ENCODE data around the gene CEP85L.
A peak's percentile ranks its signal among the peaks of the same experiment; 100 is the strongest.

CEP85L gene

DNA sequence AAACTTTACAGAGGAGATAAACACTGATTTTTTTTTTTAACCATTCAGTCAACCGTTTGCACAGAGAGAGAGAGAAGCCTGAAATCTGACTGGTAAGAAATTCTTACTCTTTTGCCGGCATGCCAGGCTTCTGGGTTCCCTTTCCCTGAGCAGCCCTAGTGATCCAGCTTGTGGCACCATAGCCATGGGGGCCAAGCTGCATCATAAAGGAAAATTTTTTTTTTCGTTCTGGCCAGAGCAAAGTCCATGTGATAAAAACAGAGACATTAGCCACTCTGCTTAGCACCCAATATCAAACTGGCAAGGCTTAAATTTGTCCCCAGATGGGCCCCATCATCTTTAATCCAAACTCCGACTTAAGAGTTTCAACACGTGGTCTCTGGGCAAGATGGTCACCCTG, 44.5 kb downstream of the CEP85L start:
- peaks cover 32% of the 10 kb centered on the region for H3K36me3 Mint-ChIP-seq
- H3K4me3 Mint-ChIP-seq: no peak overlapping the region
- no peak overlapping the region for H3K27ac Mint-ChIP-seq
- H3K9me3 Mint-ChIP-seq: peaks cover 3% of the 10 kb centered on the region
- no peaks in the 10 kb centered on the region for H3K27me3 Mint-ChIP-seq
- H3K4me1 Mint-ChIP-seq: peaks cover 58% of the 10 kb centered on the region

GRCh38 chr6:118606268-118606667, 45.1 kb downstream of the CEP85L start:
- H3K9me3 Mint-ChIP-seq: no peaks in the 10 kb centered on the region
- H3K27me3 Mint-ChIP-seq: no peaks in the 10 kb centered on the region
- H3K36me3 Mint-ChIP-seq: peaks cover 31% of the 10 kb centered on the region
- peak overlapping the region; percentile 16 for H3K27ac Mint-ChIP-seq
- H3K4me3 Mint-ChIP-seq: no peak overlapping the region
- peaks cover 54% of the 10 kb centered on the region for H3K4me1 Mint-ChIP-seq

- Mint-ChIP-seq H3K27ac (no peak overlapping the region), H3K4me3 (no peak overlapping the region), H3K36me3 (peaks cover 22% of the 10 kb centered on the region), H3K4me1 (peaks cover 44% of the 10 kb centered on the region), H3K9me3 (no peaks in the 10 kb centered on the region), H3K27me3 (no peaks in the 10 kb centered on the region)
Measured at GRCh38 chr6:118603372-118603771, 48.0 kb downstream of the CEP85L start.

DNA sequence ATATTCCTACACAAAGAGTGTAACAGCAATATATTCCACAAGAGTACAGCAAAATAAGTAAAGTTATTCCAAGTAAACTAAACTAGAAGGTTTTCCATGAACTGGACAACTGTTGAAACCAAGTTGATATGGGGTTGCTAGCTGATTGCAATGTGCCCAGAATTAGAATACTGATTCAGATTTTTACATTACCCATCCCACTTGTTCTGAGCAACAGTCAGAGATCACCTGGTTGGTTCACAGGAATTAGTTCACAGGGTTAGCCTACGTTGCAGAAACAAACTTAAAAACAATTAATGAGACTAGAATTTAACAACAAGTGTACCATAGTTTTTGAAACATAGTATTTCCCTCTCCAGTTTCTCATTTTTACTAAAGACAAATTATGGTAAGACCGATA, 49.1 kb downstream of the CEP85L start:
- Mint-ChIP-seq H3K27me3 (no peaks in the 10 kb centered on the region), H3K36me3 (peaks cover 25% of the 10 kb centered on the region), H3K27ac (no peak overlapping the region), H3K4me3 (no peak overlapping the region), H3K9me3 (peaks cover 2% of the 10 kb centered on the region), H3K4me1 (peaks cover 47% of the 10 kb centered on the region)

DNA sequence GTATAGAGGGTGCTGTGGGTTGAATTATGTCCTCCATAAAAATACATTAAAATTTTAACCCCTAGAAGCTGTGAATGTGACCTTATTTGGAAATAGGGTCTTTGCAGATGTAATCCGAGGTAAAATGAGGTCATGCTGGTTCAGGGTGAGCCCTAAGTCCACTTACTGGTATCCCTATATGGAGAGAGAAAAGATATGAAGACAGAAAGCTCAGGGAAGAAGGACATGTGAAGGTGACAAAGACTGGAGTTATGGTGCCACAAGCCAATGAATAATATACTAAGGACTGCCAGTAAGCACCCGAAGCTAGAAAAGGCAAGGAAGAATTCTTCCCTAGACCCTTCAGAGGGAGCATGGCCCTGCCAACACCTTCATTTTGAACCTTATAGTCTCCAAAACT, 53.1 kb downstream of the CEP85L start:
- Mint-ChIP-seq H3K27me3 (no peaks in the 10 kb centered on the region), H3K9me3 (peaks cover 10% of the 10 kb centered on the region), H3K4me3 (no peak overlapping the region), H3K4me1 (peaks cover 66% of the 10 kb centered on the region), H3K27ac (peak overlapping the region; percentile 57), H3K36me3 (peaks cover 31% of the 10 kb centered on the region)

DNA sequence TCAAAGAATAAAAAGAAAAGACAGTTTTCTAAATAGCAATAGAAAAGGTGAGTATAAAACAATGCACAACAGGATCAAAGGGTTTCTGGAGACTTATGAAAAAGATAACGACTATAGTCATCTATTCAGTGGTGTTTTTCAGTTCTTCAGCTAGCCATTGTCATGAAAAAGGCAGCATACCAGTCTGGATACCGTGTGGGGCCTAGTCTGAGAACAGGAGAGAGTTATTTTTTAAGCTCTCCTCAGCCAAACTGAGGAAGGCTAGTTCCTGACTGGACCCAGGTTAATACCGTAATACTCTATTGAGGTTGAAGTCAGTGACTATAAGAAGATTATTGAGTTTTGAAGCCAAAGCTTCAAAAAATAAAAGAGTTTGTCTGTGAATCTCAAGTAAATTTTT, 53.8 kb downstream of the CEP85L start:
- H3K4me1 Mint-ChIP-seq: peaks cover 72% of the 10 kb centered on the region
- H3K27me3 Mint-ChIP-seq: no peaks in the 10 kb centered on the region
- H3K4me3 Mint-ChIP-seq: no peak overlapping the region
- H3K36me3 Mint-ChIP-seq: peaks cover 30% of the 10 kb centered on the region
- H3K27ac Mint-ChIP-seq: peak overlapping the region; percentile 12
- H3K9me3 Mint-ChIP-seq: peaks cover 10% of the 10 kb centered on the region

GRCh38 chr6:118596774-118597320, 54.5 kb downstream of the CEP85L start:
- peak overlapping the region; percentile 97 for H3K27ac Mint-ChIP-seq

DNA sequence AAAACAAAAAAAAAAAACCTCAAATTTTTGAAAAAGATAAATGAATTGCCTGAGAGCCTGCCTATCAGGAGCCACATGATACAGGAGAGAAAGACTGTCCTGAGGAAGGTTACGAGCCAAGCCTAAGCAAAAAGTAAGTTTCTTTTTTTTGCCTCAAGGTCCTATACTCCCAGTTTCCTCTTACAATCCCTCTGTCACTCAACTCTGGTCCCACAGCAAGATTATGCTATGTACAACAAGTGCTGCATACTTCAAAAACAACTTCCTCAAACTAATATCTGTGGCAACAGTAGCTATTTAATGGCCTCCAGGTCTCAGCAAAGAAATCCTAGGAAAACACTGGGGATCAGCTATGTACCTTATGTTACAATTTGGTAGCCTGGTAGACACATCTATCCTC, 56.5 kb downstream of the CEP85L start:
- H3K4me1 Mint-ChIP-seq: peaks cover 86% of the 10 kb centered on the region
- no peak overlapping the region for H3K27ac Mint-ChIP-seq
- peaks cover 10% of the 10 kb centered on the region for H3K9me3 Mint-ChIP-seq
- no peak overlapping the region for H3K4me3 Mint-ChIP-seq
- peaks cover 33% of the 10 kb centered on the region for H3K36me3 Mint-ChIP-seq
- H3K27me3 Mint-ChIP-seq: no peaks in the 10 kb centered on the region

More at GRCh38 chr6:118596774-118597320, 54.5 kb downstream of the CEP85L start:
- peaks cover 10% of the 10 kb centered on the region for H3K9me3 Mint-ChIP-seq
- peak overlapping the region; percentile 59 for H3K4me3 Mint-ChIP-seq
- peaks cover 76% of the 10 kb centered on the region for H3K4me1 Mint-ChIP-seq
- H3K27me3 Mint-ChIP-seq: no peaks in the 10 kb centered on the region
- peaks cover 27% of the 10 kb centered on the region for H3K36me3 Mint-ChIP-seq

GRCh38 chr6:118591897-118592296, 59.5 kb downstream of the CEP85L start:
- H3K4me1 Mint-ChIP-seq: peaks cover 85% of the 10 kb centered on the region
- no peak overlapping the region for H3K4me3 Mint-ChIP-seq
- H3K27me3 Mint-ChIP-seq: no peaks in the 10 kb centered on the region
- H3K36me3 Mint-ChIP-seq: peaks cover 29% of the 10 kb centered on the region
- peaks cover 4% of the 10 kb centered on the region for H3K9me3 Mint-ChIP-seq
- H3K27ac Mint-ChIP-seq: no peak overlapping the region

GRCh38 chr6:118589649-118590365, 61.6 kb downstream of the CEP85L start:
- H3K27ac Mint-ChIP-seq: no peak overlapping the region
- no peak overlapping the region for H3K4me3 Mint-ChIP-seq
- peaks cover 26% of the 10 kb centered on the region for H3K36me3 Mint-ChIP-seq
- peaks cover 85% of the 10 kb centered on the region for H3K4me1 Mint-ChIP-seq
- H3K9me3 Mint-ChIP-seq: no peaks in the 10 kb centered on the region
- H3K27me3 Mint-ChIP-seq: no peaks in the 10 kb centered on the region

DNA sequence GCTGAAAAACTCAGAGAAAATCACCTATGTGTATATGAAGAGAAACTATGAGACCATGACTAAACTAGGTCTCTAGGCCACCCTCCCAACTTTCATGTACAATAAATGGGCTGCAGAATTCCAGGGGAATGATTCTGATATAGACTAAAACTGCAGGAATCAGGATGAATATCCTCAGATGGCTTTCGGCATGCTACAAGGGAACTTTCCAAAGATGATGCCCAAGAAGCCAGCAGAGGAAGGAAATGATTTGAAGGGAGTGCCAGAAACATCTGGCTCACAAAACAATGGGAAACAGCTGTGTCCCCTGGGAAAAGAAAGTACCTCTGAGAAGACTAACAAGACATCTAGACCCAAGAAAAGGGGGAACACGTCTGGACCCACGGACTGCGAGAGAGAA, 62.2 kb downstream of the CEP85L start:
- no peaks in the 10 kb centered on the region for H3K27me3 Mint-ChIP-seq
- peaks cover 86% of the 10 kb centered on the region for H3K4me1 Mint-ChIP-seq
- H3K9me3 Mint-ChIP-seq: no peaks in the 10 kb centered on the region
- H3K36me3 Mint-ChIP-seq: peaks cover 26% of the 10 kb centered on the region
- peak overlapping the region; percentile 46 for H3K27ac Mint-ChIP-seq
- no peak overlapping the region for H3K4me3 Mint-ChIP-seq

- H3K4me3 Mint-ChIP-seq: no peak overlapping the region
- peaks cover 21% of the 10 kb centered on the region for H3K36me3 Mint-ChIP-seq
- peak overlapping the region; percentile 42 for H3K27ac Mint-ChIP-seq
- no peaks in the 10 kb centered on the region for H3K27me3 Mint-ChIP-seq
- H3K9me3 Mint-ChIP-seq: no peaks in the 10 kb centered on the region
- peaks cover 81% of the 10 kb centered on the region for H3K4me1 Mint-ChIP-seq
Measured at GRCh38 chr6:118588626-118589025, 62.8 kb downstream of the CEP85L start.

DNA sequence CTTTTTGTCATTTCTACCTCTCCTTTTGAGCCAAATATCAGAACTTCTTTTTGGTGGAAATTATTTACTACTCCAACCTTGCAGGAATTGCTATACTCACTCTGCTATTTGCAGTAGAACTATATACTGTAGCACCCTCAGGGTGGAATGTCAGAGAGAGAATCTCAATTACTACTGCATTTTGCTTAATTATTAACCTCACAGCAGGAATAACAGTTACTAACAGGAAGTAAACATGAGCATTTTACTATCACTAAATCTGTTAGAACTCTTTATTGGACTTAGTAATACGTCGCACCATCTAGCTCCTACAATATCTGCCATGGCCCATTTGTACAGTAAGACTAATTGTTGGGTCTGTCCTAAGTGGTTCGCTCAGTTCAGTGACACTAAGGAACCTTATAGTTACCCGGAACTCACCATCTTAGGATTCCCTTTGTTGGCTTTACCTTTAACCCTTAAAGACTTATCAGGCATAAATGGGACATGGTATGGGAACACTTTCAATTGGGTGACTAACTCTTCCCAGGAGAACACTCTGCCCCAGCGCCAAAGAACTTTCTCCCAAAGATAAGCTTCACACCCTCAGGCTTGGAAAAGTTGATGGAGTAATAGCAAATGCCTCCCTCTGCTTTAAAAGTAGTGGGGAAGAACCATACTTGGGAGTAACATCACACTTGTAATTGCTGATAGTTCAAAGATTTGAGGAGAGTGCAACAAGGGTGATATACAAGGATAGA, 64.5 kb downstream of the CEP85L start:
- Mint-ChIP-seq H3K9me3 (peaks cover 4% of the 10 kb centered on the region), H3K36me3 (peaks cover 24% of the 10 kb centered on the region), H3K27me3 (no peaks in the 10 kb centered on the region), H3K4me1 (peaks cover 67% of the 10 kb centered on the region), H3K4me3 (no peak overlapping the region), H3K27ac (no peak overlapping the region)

DNA sequence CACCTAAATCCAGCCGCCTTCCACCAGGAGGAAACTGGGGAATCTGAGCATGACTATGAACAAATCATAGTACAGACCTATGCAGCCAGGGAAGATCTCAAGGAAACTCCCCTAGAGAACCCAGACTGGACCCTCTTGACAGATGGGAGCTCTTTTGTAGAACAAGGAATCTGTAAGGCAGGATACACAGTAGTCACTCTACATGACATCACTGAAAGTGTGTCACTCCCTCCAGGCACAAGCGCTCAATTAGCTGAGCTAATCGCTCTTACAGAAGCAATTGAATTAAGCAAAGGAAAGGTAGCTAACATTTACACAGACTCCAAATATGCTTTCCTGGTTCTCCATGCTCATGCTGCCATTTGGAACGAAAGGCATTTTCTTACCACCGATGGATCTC, 66.5 kb downstream of the CEP85L start:
- H3K4me1 Mint-ChIP-seq: peaks cover 52% of the 10 kb centered on the region
- peak overlapping the region; percentile 67 for H3K27ac Mint-ChIP-seq
- peaks cover 31% of the 10 kb centered on the region for H3K36me3 Mint-ChIP-seq
- no peaks in the 10 kb centered on the region for H3K27me3 Mint-ChIP-seq
- H3K4me3 Mint-ChIP-seq: no peak overlapping the region
- peaks cover 13% of the 10 kb centered on the region for H3K9me3 Mint-ChIP-seq

DNA sequence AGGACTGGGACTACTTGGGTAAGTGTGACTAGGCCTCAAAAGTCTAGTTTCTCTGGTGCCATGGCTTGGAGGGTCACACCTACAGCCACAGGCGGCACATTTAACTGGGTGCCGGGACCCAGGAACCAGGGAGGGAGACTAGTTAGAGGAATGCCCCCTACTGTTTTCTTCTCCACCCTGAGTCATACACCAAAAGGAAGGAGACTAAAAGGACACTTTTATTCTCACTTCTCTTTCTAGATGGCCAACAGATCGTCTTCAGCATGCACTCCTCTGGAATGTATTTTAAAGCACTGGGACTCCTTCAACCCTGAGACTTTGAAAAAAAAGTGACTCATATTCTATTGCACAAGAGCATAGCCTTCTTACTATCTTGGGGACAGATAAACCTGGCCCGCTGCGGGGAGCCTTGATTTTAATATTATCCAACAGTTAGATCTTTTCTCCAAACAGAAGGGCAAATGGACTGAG, 69.9 kb downstream of the CEP85L start:
- peaks cover 18% of the 10 kb centered on the region for H3K9me3 Mint-ChIP-seq
- H3K36me3 Mint-ChIP-seq: peaks cover 43% of the 10 kb centered on the region
- H3K27ac Mint-ChIP-seq: no peak overlapping the region
- no peaks in the 10 kb centered on the region for H3K27me3 Mint-ChIP-seq
- H3K4me1 Mint-ChIP-seq: peaks cover 22% of the 10 kb centered on the region
- no peak overlapping the region for H3K4me3 Mint-ChIP-seq

All from activated naive CD4-positive, alpha-beta T cell treated with anti-CD3 and anti-CD28 coated beads, Interleukin-2, amount 50 U/mL, for 24 hours (primary cell).